Osteocyte (in vitro differentiated cells): ENCODE results near the gene TFE3. TPM values are rescaled to one million over a fixed set of nuclear protein-coding genes. Genes with fewer than 3 reads are reported as not detected.
A peak's percentile ranks its signal among the peaks of the same experiment; 100 is the strongest.

ENCODE experiments used
- DNase-seq: peaks from one replicate; pipeline ENCODE4 v3.0.0; 2021; ENCODE audit warnings: mixed read lengths; ENCODE audit not compliant: unreplicated experiment; ENCODE audit errors: extremely low spot score
- H3K27ac Mint-ChIP-seq: one replicate; pipeline ENCODE4 v1.8.0; 2021; ENCODE audit warnings: mild to moderate bottlenecking, mixed read lengths; ENCODE audit not compliant: unreplicated experiment
- H3K27me3 Mint-ChIP-seq: one replicate; pipeline ENCODE4 v1.8.0; 2021; ENCODE audit warnings: mixed read lengths; ENCODE audit not compliant: unreplicated experiment
- H3K36me3 Mint-ChIP-seq: one replicate; pipeline ENCODE4 v1.8.0; 2021; ENCODE audit warnings: mixed read lengths; ENCODE audit not compliant: unreplicated experiment
- H3K4me1 Mint-ChIP-seq: one replicate; pipeline ENCODE4 v1.8.0; 2021; ENCODE audit warnings: mixed read lengths; ENCODE audit not compliant: unreplicated experiment
- H3K4me3 Mint-ChIP-seq: one replicate; pipeline ENCODE4 v1.8.0; 2021; ENCODE audit warnings: mild to moderate bottlenecking, moderate library complexity, mixed read lengths; ENCODE audit not compliant: unreplicated experiment
- H3K9me3 Mint-ChIP-seq: one replicate; pipeline ENCODE4 v1.8.0; 2021; ENCODE audit warnings: mixed read lengths; ENCODE audit not compliant: unreplicated experiment
- total RNA-seq: library from RNA; stranded (reverse); gene quantifications from 2 replicates; pipeline ENCODE4 v1.2.1, GENCODE V29; 2021
- TF ChIP-seq, protein P1 (sequence below): fragments of 200-600 bp; sonication (generic); IDR thresholded peaks from 2 replicates; pipeline ENCODE4 v1.5.0; 2021; ENCODE audit warnings: antibody characterized with exemption, mild to moderate bottlenecking, moderate library complexity

TFE3 gene
- total RNA-seq, 1 donor from 2014 or later = 51.8 TPM

DNA sequence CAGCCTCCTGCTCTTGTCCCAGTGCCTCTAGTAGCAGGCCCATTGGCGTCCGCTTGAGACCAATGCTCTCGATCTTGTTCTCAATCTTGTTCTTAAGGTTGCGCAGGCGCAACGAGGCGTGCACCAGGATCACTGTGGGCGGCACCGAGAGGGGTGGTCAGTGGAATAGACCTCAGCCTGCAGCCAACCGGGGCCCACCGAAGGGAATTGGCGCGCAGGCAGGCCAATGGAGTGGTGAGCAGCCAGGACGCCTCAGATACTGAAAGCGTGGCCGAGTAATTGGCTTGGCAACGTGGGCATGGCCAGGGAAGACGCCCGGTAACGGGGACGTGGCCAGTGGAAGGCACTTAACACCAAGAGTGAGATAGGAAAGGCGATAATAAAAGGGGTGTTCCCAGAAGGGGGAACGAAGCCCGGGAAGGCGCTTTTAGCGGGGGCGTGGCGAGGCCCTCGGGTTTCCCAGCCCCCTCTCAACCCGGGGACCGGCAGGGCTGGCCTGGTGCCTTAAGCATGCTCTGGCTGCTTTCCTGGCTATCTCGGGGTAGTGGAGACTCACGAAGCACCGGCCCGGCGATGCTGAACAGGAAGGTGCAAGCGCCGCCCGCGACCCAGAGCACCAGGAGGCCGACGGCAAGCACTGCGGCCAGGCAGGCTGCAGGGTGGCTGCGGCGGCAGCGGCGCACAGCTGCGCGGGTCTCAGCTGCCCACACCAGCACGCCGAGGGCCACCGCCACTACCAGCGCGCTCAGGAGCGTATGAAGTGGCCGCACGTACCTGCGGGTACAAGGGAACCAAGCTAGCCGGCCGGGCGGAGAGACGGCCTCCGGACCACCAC lies 28.9 kb upstream of the TFE3 start:
- Mint-ChIP-seq H3K27ac (no peak overlapping the region), H3K36me3 (no peaks in the 10 kb centered on the region), H3K27me3 (no peaks in the 10 kb centered on the region), H3K9me3 (no peaks in the 10 kb centered on the region), H3K4me3 (peak overlapping the region; percentile 44), H3K4me1 (peaks cover 13% of the 10 kb centered on the region)
- TF ChIP-seq, protein P1, sequence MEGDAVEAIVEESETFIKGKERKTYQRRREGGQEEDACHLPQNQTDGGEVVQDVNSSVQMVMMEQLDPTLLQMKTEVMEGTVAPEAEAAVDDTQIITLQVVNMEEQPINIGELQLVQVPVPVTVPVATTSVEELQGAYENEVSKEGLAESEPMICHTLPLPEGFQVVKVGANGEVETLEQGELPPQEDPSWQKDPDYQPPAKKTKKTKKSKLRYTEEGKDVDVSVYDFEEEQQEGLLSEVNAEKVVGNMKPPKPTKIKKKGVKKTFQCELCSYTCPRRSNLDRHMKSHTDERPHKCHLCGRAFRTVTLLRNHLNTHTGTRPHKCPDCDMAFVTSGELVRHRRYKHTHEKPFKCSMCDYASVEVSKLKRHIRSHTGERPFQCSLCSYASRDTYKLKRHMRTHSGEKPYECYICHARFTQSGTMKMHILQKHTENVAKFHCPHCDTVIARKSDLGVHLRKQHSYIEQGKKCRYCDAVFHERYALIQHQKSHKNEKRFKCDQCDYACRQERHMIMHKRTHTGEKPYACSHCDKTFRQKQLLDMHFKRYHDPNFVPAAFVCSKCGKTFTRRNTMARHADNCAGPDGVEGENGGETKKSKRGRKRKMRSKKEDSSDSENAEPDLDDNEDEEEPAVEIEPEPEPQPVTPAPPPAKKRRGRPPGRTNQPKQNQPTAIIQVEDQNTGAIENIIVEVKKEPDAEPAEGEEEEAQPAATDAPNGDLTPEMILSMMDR = no peak
- DNase-seq = no peak

DNA sequence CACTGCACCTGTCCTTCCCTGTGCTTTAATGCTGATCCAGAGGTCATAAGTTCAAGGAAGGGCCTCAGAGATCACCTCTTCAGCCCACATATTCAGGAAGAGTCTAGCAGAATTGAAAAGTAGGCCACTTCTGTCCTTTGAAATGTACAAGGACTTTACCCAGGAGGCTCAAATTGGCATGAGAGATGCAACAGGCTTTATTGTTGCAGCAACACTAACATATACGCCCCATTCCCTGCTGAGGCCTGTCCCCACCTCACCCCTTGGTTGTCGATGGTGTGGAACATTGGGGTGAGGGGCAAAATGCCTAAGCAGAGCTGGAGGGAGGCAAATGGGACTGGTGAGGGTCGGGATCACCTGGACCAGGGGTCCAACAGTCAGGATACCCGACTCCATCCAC lies 27.8 kb upstream of the TFE3 start:
- Mint-ChIP-seq H3K9me3 (no peaks in the 10 kb centered on the region), H3K36me3 (no peaks in the 10 kb centered on the region), H3K27ac (no peak overlapping the region), H3K27me3 (no peaks in the 10 kb centered on the region), H3K4me3 (peak overlapping the region; percentile 18), H3K4me1 (peaks cover 13% of the 10 kb centered on the region)
- DNase-seq = no peak
- TF ChIP-seq, protein P1 = no peak

DNA sequence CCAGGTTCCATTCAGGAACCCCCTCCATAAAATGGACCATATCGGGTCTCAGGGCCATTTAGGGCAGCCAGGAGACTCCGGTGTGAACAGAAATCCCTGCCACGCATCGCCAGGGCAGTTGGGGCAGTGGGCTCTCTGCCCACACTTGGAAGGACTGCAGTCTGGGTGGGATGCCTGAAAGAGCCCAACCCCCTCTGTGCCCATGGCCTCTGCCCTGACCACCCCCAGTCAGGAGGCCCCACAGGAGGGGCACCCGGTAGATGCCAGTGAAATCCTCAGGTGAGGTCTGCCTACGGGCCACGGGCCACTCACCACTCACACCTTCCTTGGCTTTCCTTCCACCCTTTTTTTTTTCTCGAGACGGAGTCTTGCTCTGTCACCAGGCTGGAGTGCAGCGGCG lies 25.9 kb upstream of the TFE3 start:
- H3K27me3 Mint-ChIP-seq = no peaks in the 10 kb centered on the region
- TF ChIP-seq, protein P1 = no peak
- no peaks in the 10 kb centered on the region for H3K36me3 Mint-ChIP-seq
- H3K4me1 Mint-ChIP-seq = peaks cover 11% of the 10 kb centered on the region
- no peak overlapping the region for H3K4me3 Mint-ChIP-seq
- H3K9me3 Mint-ChIP-seq = no peaks in the 10 kb centered on the region
- DNase-seq = no peak
- no peak overlapping the region for H3K27ac Mint-ChIP-seq

DNA sequence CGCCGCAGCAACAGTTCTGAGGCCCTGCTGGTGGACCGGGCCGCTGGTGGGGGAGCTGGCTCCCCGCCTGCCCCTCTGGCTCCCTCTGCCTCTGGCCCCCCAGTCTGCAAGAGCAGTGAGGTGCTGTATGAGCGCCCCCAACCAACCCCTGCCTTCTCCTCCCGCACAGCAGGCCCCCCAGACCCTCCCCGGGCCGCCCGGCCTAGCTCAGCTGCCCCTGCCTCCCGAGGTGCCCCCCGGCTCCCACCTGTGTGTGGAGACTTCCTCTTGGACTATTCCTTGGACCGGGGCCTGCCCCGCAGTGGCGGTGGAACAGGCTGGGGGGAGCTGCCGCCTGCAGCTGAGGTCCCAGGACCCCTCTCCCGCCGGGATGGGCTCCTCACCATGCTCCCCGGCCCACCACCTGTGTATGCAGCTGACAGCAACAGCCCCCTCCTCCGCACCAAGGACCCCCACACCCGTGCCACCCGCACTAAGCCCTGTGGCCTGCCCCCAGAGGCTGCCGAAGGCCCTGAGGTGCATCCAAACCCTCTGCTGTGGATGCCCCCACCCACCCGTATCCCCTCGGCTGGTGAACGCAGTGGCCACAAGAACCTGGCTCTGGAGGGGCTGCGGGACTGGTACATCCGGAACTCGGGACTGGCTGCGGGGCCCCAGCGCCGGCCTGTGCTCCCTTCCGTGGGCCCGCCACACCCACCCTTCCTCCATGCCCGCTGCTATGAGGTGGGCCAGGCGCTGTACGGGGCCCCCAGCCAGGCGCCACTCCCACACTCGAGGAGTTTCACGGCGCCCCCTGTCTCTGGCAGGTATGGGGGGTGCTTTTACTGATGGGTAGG lies 24.3 kb upstream of the TFE3 start:
- no peak overlapping the region for H3K27ac Mint-ChIP-seq
- no peaks in the 10 kb centered on the region for H3K27me3 Mint-ChIP-seq
- no peaks in the 10 kb centered on the region for H3K9me3 Mint-ChIP-seq
- no peak for DNase-seq
- H3K4me1 Mint-ChIP-seq = peaks cover 3% of the 10 kb centered on the region
- no peaks in the 10 kb centered on the region for H3K36me3 Mint-ChIP-seq
- TF ChIP-seq, protein P1 = no peak
- no peak overlapping the region for H3K4me3 Mint-ChIP-seq

DNA sequence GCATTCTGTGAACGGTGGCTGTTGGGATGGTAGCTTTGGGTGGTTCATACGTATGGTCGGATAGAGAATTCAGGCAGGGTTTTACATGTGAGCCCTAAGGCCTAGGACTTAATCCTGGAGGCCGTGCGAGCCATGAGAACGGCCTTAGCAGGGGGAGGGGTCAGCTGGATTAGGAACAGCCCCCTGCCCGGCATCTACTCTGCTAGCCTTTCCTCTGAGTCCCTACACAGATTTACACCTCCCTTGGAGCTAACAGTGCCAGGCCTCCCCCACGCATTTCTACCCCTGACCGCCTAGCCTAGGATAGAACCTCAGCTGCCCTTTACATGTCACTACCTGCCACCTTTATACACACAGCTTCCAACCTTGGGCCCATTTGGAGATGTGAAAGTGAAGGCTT lies 23.5 kb upstream of the TFE3 start:
- Mint-ChIP-seq H3K27ac (no peak overlapping the region), H3K9me3 (no peaks in the 10 kb centered on the region), H3K4me1 (no peaks in the 10 kb centered on the region), H3K36me3 (no peaks in the 10 kb centered on the region), H3K27me3 (no peaks in the 10 kb centered on the region), H3K4me3 (no peak overlapping the region)
- TF ChIP-seq, protein P1 = no peak
- DNase-seq = no peak
